Effector memory CD8-positive, alpha-beta T cell (primary cell): Measurements from ENCODE around the gene ELF4.
"Not testable (repeated sequence)": the region's sequence is repeated elsewhere in the genome, so short reads cannot be mapped to it uniquely, and the experiment has no call there.

Experiments used
- ATAC-seq: fragments of 150-1000 bp; cut with Tn5 transposase; replicated peaks from 2 replicates; pipeline ENCODE4 v1.10.0; 2021; ENCODE audit warnings: mild to moderate bottlenecking, moderate library complexity
- DNase-seq, 3 experiments: peaks; one replicate each; pipeline ENCODE4 v3.0.0; 2021
- H3K27ac Mint-ChIP-seq, 2 donors: one replicate each; pipeline ENCODE4 v1.8.0; 2022; ENCODE audit warnings: mild to moderate bottlenecking in 2 of 2, mixed read lengths in 2 of 2, moderate library complexity in 2 of 2
- H3K27me3 Mint-ChIP-seq, 2 donors: one replicate each; pipeline ENCODE4 v1.8.0; 2022; ENCODE audit warnings: mixed read lengths in 2 of 2
- H3K36me3 Mint-ChIP-seq: one replicate; pipeline ENCODE4 v1.8.0; 2022; ENCODE audit warnings: mild to moderate bottlenecking, moderate library complexity, mixed read lengths; ENCODE audit not compliant: insufficient read depth
- H3K4me1 Mint-ChIP-seq, 2 donors: one replicate each; pipeline ENCODE4 v1.8.0; 2022; ENCODE audit warnings: low read depth in 2 of 2, mixed read lengths in 2 of 2
- H3K4me3 Mint-ChIP-seq, 2 donors: one replicate each; pipeline ENCODE4 v1.8.0; 2022; ENCODE audit warnings: mild to moderate bottlenecking in 2 of 2, mixed read lengths in 2 of 2, moderate library complexity in 2 of 2
- H3K9me3 Mint-ChIP-seq, 2 donors: one replicate each; pipeline ENCODE4 v1.8.0; 2022; ENCODE audit warnings: mixed read lengths in 2 of 2

The ELF4 gene

DNA sequence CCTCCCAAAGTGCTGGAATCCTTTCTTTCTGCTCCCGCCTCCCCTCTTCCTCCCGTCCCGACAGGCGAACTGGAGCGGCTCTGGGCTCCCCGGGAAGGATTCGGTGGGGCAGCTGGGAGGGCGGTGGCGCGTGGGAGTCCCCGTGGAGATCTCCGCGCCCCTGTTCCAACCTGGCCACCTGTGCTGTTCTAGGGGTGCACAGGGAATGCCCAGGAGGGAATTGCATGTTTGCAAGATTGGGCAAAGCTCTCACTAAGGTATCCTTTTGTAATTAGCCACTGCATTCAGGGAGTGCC, 11.2 kb upstream of the ELF4 start:
- DNase-seq, result no peak
- Mint-ChIP-seq H3K4me1 (peaks cover 10 to 11% of the 10 kb centered on the region in 2 donors), H3K27ac (no peak overlapping the region), H3K9me3 (no peaks in the 10 kb centered on the region), H3K4me3 (peak overlapping the region; percentile 75 to 79), H3K36me3 (peaks cover 3% of the 10 kb centered on the region), H3K27me3 (no peaks in the 10 kb centered on the region)
- ATAC-seq, result no peak

DNA sequence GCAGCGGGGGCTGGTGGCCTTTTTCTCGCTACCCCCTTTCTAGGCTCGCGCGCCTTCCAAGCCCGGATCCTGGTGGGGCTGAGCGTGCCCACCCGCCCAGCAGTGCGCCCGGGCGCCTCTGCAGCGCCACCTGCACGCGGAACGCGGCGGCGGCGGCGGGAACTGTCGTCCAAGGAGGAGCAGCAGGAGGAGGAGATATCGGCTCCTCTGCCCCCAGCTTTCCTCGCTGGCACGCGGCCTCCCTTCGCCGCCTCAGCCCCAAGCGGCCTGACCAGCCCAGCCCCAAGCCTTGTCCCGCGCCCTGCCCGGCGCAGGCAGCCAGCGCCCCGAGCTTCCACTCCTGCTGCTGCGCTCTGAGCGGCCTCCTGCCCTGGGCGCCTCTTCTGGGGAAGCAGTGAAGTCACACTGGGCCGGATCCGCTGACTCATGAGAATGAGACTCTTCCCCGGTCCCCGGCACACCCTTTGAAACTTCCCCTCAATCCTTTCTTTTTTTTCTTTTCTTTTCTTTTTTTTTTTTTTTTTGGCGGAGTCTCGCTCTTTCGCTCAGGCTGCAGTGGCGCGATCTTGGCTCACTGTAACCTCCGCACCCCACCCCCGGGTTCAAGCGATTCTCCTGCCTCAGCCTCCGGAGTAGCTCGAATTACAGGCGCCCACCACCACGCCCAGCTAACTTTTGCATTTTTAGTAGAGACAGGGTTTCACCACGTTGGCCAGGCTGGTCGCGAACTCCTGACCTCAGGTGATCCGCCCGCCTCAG, 10.6 kb upstream of the ELF4 start:
- H3K27ac Mint-ChIP-seq, result no peak overlapping the region

DNA sequence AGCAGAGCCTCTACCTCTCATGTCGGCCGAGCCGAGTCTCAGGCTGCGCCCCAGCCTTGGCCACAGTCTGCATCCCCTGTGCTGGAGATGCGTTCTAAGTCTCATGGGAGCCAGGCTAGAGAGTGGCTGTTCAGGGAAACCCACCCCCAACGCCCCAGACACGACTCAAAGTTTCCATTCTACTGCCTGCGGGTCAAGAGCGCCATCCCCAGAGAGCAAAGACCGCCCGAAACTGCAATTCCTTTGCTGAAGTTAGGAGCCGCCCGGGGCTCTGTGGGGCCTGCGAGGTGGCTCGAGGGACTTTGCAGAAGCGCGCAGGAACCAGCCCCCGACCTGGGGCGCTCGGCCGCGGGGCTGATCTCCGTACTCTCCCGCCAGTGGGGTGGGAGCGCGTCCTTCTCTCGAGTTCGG, 10.0 kb upstream of the ELF4 start:
- H3K27me3 Mint-ChIP-seq, result no peaks in the 10 kb centered on the region
- peak; percentile 47 for ATAC-seq
- H3K27ac Mint-ChIP-seq, result no peak overlapping the region

More for the DNA sequence above, 10.6 kb upstream of the ELF4 start:
- Mint-ChIP-seq H3K4me1 (peaks cover 10 to 11% of the 10 kb centered on the region in 2 donors), H3K9me3 (no peaks in the 10 kb centered on the region), H3K27me3 (no peaks in the 10 kb centered on the region), H3K4me3 (peak overlapping the region; percentile 75 to 79), H3K36me3 (peaks cover 3% of the 10 kb centered on the region)
- DNase-seq (peak; percentile 57 to 67 (median 66)), ATAC-seq (peak; percentile 88)

DNA sequence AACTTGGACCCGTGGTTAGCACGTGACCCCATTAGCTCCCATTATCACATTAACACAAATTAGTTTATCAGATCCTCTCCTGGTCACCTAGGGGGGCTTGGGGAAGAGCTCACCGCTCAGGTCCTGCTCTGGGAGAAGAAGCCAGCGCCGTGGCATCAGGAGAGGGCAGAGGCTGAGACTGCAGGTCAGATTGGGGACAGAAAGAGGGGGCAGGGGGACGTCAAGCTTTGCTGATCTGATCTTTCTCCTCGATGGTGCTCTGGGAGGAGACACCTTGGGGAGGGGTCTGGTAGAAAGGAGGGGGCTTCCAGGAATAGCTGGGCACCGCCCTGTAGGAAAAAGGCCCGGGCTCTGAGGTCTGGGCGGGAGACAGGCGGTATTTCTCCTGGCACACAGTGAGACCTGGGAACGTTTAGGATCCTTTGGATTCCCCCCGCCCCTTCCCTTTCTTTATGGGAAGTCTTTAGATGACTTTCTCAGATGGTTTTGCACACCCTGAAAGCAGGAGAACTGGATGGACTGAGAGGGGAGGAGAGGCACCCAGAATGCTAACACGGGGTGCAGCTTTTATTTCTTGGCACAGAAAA, 9.1 kb upstream of the ELF4 start:
- Mint-ChIP-seq H3K4me3 (peak overlapping the region; percentile 75 to 79), H3K4me1 (peaks cover 10 to 13% of the 10 kb centered on the region in 2 donors), H3K27me3 (no peaks in the 10 kb centered on the region), H3K36me3 (peaks cover 4% of the 10 kb centered on the region), H3K27ac (peak overlapping the region in 1 of 2 donors; percentile 86), H3K9me3 (no peaks in the 10 kb centered on the region)
- ATAC-seq, result no peak
- DNase-seq, result no peak

More for the DNA sequence above, 10.0 kb upstream of the ELF4 start:
- Mint-ChIP-seq H3K4me1 (peaks cover 10 to 11% of the 10 kb centered on the region in 2 donors), H3K4me3 (peak overlapping the region; percentile 75 to 79), H3K9me3 (no peaks in the 10 kb centered on the region), H3K36me3 (peaks cover 3% of the 10 kb centered on the region)
- DNase-seq, result no peak

DNA sequence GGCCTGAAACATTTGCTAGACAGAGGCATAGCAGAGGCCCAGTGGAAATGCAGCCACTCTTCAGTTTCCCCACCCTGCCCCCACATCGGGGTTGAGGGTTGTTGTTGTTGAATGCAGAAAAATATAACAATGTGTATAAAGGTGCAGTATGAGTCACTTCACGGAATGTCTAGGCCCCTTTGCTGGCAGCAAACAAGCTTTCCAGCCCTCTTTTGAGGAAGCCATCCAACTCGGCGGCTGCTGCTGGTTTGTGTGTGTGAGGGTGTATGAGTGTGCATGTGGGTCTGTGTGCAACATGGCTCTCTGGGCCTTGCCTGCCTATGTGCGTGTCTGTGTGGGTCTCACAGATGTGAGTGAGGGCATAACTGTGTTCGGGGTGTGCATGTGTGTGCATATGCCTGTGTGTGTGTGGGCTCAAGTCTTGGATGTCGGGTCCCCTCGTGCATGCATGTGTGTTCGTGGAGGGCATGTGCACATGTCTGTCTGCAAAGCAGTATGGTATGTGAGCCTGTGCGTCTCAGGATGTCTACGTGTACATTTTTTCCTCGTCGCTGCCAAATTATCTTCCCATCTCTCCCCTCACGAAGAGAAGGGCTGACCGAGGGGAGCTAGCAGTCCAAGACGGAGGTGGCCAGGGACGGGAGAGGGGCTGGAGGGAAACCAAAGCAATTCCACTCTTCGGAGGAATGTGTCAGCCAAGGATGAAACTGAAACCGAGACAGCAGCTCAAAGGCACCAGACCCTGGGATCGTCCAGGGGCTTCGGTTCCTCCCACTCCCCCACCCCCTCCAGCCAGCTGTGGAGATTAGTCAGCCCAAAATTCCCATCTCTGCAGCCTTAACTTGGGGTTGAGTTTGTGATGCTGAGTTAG, 8.4 kb upstream of the ELF4 start:
- peaks cover 9% of the 10 kb centered on the region for H3K36me3 Mint-ChIP-seq
- H3K4me1 Mint-ChIP-seq, result peaks cover 10 to 15% of the 10 kb centered on the region in 2 donors
- no peaks in the 10 kb centered on the region for H3K9me3 Mint-ChIP-seq
- ATAC-seq (peak; percentile 10), DNase-seq (no peak)
- peak overlapping the region; percentile 58 to 86 for H3K27ac Mint-ChIP-seq
- peak overlapping the region; percentile 63 to 75 for H3K4me3 Mint-ChIP-seq
- H3K27me3 Mint-ChIP-seq, result no peaks in the 10 kb centered on the region

DNA sequence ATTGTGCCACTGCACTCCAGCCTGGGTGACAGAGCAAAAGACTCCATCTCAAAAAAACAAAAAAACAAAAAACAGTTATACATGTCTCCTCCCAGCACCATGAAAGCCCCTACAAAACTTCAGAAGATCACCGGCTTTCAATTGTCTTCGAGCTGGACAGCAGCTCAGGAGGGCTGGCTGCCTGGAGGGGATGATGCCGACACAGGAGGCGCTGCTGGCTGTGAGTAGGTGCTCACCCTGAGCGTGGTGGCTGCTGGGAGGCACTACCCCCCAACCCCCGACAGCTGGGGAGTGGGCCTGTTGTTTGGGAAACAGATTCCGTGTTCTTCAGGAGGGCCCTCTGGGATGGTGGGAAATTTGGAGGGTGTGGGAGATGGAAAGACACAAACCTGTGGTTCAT, 6.9 kb upstream of the ELF4 start:
- Mint-ChIP-seq H3K27me3 (no peaks in the 10 kb centered on the region), H3K4me3 (no peak overlapping the region), H3K9me3 (no peaks in the 10 kb centered on the region), H3K27ac (peak overlapping the region; percentile 38 to 86), H3K36me3 (peaks cover 9% of the 10 kb centered on the region), H3K4me1 (peaks cover 10 to 15% of the 10 kb centered on the region in 2 donors)
- DNase-seq, result no peak
- ATAC-seq, result no peak

DNA sequence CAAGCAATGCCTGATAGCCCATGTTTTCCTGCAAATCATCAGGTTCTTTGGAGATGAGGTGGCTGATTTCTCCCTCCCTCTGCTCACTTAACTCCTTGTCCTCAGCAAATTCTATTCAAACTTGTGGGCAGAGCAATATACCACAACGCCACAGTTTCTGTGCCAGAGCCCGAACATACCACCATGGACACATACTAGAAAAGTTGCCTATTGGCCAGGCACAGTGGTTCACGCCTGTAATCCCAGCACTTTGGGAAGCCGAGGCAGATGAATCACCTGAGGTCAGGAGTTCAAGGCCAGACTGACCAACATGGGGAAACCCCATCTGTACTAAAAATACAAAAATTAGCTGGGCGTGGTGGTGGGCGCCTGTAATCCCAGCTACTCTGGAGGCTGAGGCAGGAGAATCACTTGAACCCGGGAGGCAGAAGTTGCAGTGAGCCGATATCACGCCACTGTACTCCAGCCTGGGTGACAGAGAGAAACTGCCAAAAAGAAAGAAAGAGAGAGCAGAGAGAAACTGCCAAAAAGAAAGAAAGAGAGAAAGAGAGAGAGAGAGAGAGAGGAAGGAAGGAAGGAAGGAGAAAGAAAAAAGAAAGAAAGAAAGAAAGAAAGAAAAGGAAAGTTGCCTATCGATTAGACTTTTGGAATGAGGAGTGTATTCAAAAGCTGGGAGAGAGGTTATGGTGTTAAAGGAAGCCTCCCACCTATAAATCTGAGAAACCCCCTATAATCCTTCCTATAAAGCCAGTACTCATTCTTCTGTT, 5.0 kb upstream of the ELF4 start:
- DNase-seq, H3K27ac Mint-ChIP-seq, H3K4me3 Mint-ChIP-seq, H3K36me3 Mint-ChIP-seq, H3K9me3 Mint-ChIP-seq, H3K27me3 Mint-ChIP-seq, ATAC-seq: not testable (repeated sequence)
- peaks cover 10 to 14% of the 10 kb centered on the region in 2 donors for H3K4me1 Mint-ChIP-seq

DNA sequence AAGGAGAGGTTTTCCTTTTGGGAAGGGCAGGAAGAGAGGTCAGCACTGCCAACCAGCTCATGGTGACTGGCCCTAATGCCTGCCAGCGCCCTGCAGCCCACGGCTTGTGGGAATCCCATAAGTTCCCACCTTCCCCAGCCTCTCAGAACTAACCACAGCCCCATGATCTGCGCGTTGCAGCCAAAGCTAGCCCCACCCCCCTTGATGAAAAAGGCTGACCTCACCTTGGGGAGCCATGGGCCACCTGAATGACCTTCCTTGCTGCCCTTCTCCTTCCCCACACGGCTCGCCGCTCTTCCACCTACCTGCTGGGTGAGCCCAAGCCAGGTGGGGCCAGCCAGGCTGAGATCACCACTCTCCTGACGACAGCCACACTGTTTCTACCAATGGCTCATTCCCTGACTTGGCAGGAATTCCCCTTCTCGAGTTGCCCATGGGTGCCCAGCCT, 3.9 kb upstream of the ELF4 start:
- no peaks in the 10 kb centered on the region for H3K27me3 Mint-ChIP-seq
- no peak for ATAC-seq
- peaks cover 5 to 10% of the 10 kb centered on the region in 2 donors for H3K4me1 Mint-ChIP-seq
- DNase-seq, result no peak
- H3K4me3 Mint-ChIP-seq, result no peak overlapping the region
- peaks cover 10% of the 10 kb centered on the region for H3K36me3 Mint-ChIP-seq
- no peak overlapping the region for H3K27ac Mint-ChIP-seq
- no peaks in the 10 kb centered on the region for H3K9me3 Mint-ChIP-seq

DNA sequence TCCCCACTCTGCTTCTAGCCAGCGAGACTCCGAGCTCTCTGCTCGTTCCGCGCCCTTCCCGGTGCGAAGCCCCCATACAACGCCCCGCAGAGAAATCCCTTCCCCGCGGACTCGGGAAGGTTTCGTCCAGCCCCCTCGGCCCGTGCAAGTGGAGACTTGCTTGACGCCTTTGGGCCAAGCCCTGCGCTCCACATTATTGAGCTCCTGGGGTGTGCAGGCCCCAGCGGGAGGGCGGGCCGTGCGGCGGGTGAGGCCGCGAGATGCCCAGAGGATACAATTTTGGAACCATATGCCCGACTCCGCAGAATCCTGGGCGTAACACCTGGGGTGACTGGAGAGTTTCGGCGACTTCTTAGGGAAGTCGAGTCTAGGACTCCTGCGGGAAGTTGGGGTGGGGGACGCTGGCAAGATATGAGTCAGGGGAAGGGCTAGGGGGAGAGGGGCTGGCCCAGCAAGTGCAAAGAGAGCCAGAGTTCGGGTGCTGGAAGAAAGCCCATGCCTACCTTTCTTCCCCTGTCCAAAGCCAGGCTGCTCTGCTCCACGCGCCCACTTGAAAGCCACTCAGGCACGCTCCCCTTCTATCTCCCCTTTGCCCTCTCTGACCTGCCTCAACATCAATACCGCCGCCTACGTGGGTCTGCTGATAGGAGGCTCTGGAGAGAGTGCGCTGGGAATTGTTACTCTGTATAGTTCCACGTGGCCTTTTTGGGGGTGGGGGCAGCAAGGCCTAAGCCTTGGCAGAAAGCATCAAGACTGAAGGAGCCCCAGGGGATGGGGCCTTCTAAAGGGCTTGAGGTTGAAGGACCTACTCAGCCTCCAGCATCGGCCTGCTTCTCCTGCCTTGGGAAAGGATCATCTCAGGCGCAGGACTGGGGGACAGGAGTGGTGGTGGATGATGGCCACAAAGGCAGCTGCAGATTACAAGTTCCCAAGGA, 1.2 kb upstream of the ELF4 start:
- ATAC-seq (no peak), DNase-seq (no peak)
- Mint-ChIP-seq H3K27me3 (no peaks in the 10 kb centered on the region), H3K27ac (peak overlapping the region; percentile 26 to 54), H3K9me3 (no peaks in the 10 kb centered on the region), H3K4me1 (peaks cover 14 to 19% of the 10 kb centered on the region in 2 donors), H3K36me3 (peaks cover 16% of the 10 kb centered on the region), H3K4me3 (peak overlapping the region; percentile 51 to 71)

DNA sequence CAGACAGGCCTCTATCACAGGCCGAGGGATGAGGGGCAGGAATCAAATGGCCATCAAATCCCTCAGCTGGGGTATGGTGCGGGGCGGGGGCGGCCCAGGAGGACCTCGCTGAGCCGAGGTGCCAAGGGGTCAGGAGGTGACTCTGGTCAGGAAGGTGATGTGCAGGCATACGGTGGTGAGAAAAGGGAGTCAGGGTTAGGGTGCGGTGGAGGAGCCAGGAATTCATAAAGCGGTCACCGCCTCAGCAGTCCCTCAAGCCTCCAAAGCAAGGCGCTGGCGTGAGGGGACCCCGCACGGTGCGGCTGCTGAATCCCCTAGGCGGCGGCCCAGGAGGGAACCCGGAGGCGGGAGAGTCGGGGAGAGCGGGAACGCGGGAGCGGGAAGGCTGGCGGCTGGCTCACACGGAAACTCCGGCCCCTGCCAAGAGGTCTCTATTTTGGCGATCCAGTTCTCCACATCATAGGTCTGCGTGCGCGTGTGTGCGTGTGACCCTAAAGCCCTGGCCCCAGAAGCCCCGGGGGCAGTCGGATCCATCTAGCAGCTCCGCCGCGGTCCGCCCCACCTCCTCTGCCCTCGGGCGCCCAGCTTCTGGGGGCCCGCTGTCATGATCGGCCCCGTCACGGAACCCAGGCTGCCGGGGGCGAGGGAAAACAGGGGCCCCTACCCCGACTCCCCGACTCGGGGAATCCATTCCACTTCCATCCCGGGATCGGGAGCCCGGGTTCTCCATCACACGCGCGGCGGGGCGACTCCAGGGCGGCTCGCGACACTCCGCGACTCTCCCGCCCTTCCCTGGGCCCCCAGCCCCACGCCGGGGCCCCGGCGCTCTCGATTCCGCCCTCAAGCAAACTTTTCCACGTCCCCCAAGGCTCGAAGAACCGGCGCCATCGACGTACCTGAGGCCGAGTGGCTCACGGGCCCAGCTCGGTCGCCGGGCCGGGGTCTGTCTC, 593 bp downstream of the ELF4 start:
- Mint-ChIP-seq H3K4me3 (peak overlapping the region; percentile 90 to 93), H3K27ac (peak overlapping the region; percentile 41 to 89), H3K9me3 (no peaks in the 10 kb centered on the region), H3K4me1 (peaks cover 26 to 33% of the 10 kb centered on the region in 2 donors), H3K36me3 (peaks cover 23% of the 10 kb centered on the region), H3K27me3 (no peaks in the 10 kb centered on the region)
- DNase-seq, result no peak
- peak; percentile 9 for ATAC-seq

DNA sequence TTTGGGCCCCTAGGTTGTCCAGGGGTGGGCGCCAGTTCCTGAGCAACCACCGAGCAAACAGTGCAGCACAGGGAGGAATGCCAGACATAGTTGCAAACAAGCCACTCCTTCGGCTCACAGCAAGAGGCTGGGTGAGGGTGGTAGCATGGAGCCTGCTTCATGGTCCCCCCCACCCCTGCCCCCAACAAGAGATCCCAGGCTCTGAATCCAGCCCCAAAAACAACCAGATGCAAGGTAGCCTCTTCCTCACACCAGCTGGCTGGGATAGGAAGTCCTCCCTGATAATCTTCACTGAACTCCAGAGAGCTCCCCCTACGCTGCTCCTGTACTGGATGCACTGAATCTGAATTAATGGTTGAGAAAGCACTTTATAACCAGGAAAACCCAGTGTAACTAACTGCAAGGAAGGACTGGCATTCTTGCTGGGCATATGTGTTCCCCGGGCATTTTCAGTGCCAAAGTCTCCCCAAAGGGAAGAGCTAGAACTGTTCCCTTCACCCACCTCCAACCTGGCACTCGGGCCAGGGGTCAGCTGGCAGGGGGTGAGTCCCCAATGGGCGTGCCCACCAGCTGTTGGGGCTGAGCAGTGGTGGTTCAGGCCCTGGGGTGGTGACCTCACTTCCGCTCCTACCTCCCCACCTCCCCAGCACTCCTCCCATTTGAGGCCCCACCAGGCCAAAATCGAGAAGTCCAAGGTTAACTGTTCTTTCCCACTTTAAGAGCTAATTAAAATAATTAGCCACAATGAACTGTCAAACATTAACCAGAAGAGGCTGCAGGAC, 1.5 kb downstream of the ELF4 start:
- ATAC-seq (peak; percentile 45), DNase-seq (no peak)
- H3K9me3 Mint-ChIP-seq, result no peaks in the 10 kb centered on the region
- no peaks in the 10 kb centered on the region for H3K27me3 Mint-ChIP-seq
- H3K27ac Mint-ChIP-seq, result peak overlapping the region; percentile 41 to 89
- H3K4me3 Mint-ChIP-seq, result peak overlapping the region; percentile 90 to 93
- H3K36me3 Mint-ChIP-seq, result peaks cover 19% of the 10 kb centered on the region
- H3K4me1 Mint-ChIP-seq, result peaks cover 28 to 41% of the 10 kb centered on the region in 2 donors
